OCI-LY1 (cell line): Measurements from ENCODE around the gene CTNNA3.

Source experiments
- CTCF ChIP-seq: fragments of 200-600 bp; sonication (generic), shearing (Covaris generic); IDR thresholded peaks from 2 replicates; pipeline ENCODE4 v1.5.1; 2017; ENCODE audit warnings: mild to moderate bottlenecking, antibody characterized with exemption, low read length, moderate library complexity, mixed read lengths
- EZH2 ChIP-seq: fragments of 200-600 bp; sonication (generic), shearing (Covaris generic); IDR thresholded peaks from 2 replicates; pipeline ENCODE4 v1.8.0; 2017; ENCODE audit warnings: borderline replicate concordance, mixed run types, mild to moderate bottlenecking, antibody characterized with exemption, low read length, moderate library complexity, mixed read lengths

- TF ChIP-seq CTCF: no peak
- no peak for TF ChIP-seq EZH2
Measured at GRCh38 chr10:66788178-66788987, 907.6 kb downstream of the CTNNA3 start.
